EH (cell line): ENCODE measurements around the gene ABHD12.
A peak's percentile ranks its signal among the peaks of the same experiment; 100 is the strongest.
"Not testable (repeated sequence)": the region's sequence is repeated elsewhere in the genome, so short reads cannot be mapped to it uniquely, and the experiment has no call there.

Source experiments
- DNase-seq: peaks from one replicate; pipeline ENCODE4 v3.0.0-alpha.2; 2015; ENCODE audit warnings: low read depth

The ABHD12 gene

GRCh38 chr20:25390538-25391528, at the start of gene ABHD12:
Gene ABHD12 (minus strand): TSS chr20:25390835. CDS start chr20:25390703, 132 bp downstream.
- peak; percentile 97 for DNase-seq

- DNase-seq, result no peak
These were observed 48.7 kb upstream of the ABHD12 start for GRCh38 chr20:25439328-25439727.

GRCh38 chr20:25437153-25437581, 46.5 kb upstream of the ABHD12 start:
- peak; percentile 46 for DNase-seq

- DNase-seq, result no peak
These were observed 33.9 kb upstream of the ABHD12 start for GRCh38 chr20:25424536-25424935.

GRCh38 chr20:25422032-25422431, 31.4 kb upstream of the ABHD12 start:
- no peak for DNase-seq

GRCh38 chr20:25421102-25421501, 30.5 kb upstream of the ABHD12 start:
- peak; percentile 11 for DNase-seq

- DNase-seq, result peak; percentile 41
These were observed 28.1 kb upstream of the ABHD12 start for GRCh38 chr20:25418776-25419175.

GRCh38 chr20:25408890-25409289, 18.3 kb upstream of the ABHD12 start:
- DNase-seq, result no peak

- DNase-seq, result no peak
These were observed 17.5 kb upstream of the ABHD12 start for GRCh38 chr20:25408170-25408547.

- peak; percentile 84 for DNase-seq
These were observed 16.9 kb upstream of the ABHD12 start, which contains the start of gene GINS1 for GRCh38 chr20:25407311-25408169. Gene GINS1 (plus strand): TSS chr20:25407673. CDS start chr20:25407821, 148 bp downstream.

- DNase-seq, result peak; percentile 4
These were observed 11.9 kb upstream of the ABHD12 start for GRCh38 chr20:25402583-25402982.

GRCh38 chr20:25400291-25400732, 9.7 kb upstream of the ABHD12 start:
- DNase-seq, result not testable (repeated sequence)

GRCh38 chr20:25399037-25399430, 8.4 kb upstream of the ABHD12 start:
- peak; percentile 83 for DNase-seq

- DNase-seq, result peak; percentile 33
These were observed 7.9 kb upstream of the ABHD12 start for GRCh38 chr20:25398376-25399036.

- DNase-seq, result peak; percentile 47
These were observed 7.2 kb upstream of the ABHD12 start for GRCh38 chr20:25397821-25398220.

- no peak for DNase-seq
These were observed 6.5 kb upstream of the ABHD12 start for GRCh38 chr20:25397096-25397495.

GRCh38 chr20:25394996-25395395, 4.4 kb upstream of the ABHD12 start:
- no peak for DNase-seq

GRCh38 chr20:25394276-25394675, 3.6 kb upstream of the ABHD12 start:
- no peak for DNase-seq

GRCh38 chr20:25389858-25390537, 637 bp downstream of the ABHD12 start:
- DNase-seq, result peak; percentile 34

GRCh38 chr20:25389401-25389857, 1.2 kb downstream of the ABHD12 start:
- peak; percentile 69 for DNase-seq
